Neutrophil (primary cell): ENCODE results near the gene VAMP8.

Experiments used
- H3K27ac ChIP-seq: fragments of 200-600 bp; sonication (generic); 2 replicates; pipeline ENCODE4 v1.5.1; 2016; ENCODE audit warnings: mild to moderate bottlenecking, moderate library complexity
- H3K27me3 ChIP-seq: fragments of 200-600 bp; sonication (generic); 2 replicates; pipeline ENCODE4 v1.6.0; 2016; ENCODE audit warnings: mild to moderate bottlenecking
- H3K36me3 ChIP-seq: fragments of 200-600 bp; sonication (generic); 2 replicates; pipeline ENCODE4 v1.5.1; 2017
- H3K4me1 ChIP-seq, 2 experiments: fragments of 200-600 bp in 1 of 2; sonication (generic) in 1 of 2; 1 replicate in 1 of 2; 2 replicates in 1 of 2; pipeline versions ENCODE4 v1.5.1 to v1.6.1; 2013 to 2016; ENCODE audit warnings: low read depth in 1 of 2, low read length in 1 of 2, mild to moderate bottlenecking in 1 of 2, moderate library complexity in 1 of 2; ENCODE audit not compliant: control insufficient read depth in 1 of 2, insufficient read depth in 1 of 2
- H3K4me3 ChIP-seq, 2 experiments: fragments of 200-600 bp in 1 of 2; sonication (generic) in 1 of 2; 1 replicate in 1 of 2; 2 replicates in 1 of 2; pipeline ENCODE4 v1.5.1; 2013 to 2016; ENCODE audit warnings: low read depth in 1 of 2, low read length in 1 of 2, mild to moderate bottlenecking in 1 of 2, moderate library complexity in 1 of 2
- H3K9me3 ChIP-seq: fragments of 200-600 bp; sonication (generic); 2 replicates; pipeline ENCODE4 v1.5.1; 2016
- CTCF ChIP-seq: fragments of 200-600 bp; sonication (generic); IDR thresholded peaks from 2 replicates; pipeline ENCODE4 v1.5.1; 2016; ENCODE audit warnings: antibody characterized with exemption

The VAMP8 gene

GRCh38 chr2:85604568-85605339 is 27.4 kb downstream of the VAMP8 start:
- TF ChIP-seq CTCF, result no peak
- H3K27ac ChIP-seq, result peak overlapping the region; percentile 33
- H3K4me3 ChIP-seq, result no peak overlapping the region
- peaks cover 40% of the 10 kb centered on the region for H3K36me3 ChIP-seq
- peaks cover 14% of the 10 kb centered on the region for H3K27me3 ChIP-seq
- peaks cover 66 to 72% of the 10 kb centered on the region in 2 experiments for H3K4me1 ChIP-seq
- H3K9me3 ChIP-seq, result no peaks in the 10 kb centered on the region

- Histone ChIP-seq H3K9me3 (no peaks in the 10 kb centered on the region), H3K27ac (peak overlapping the region; percentile 33), H3K4me3 (no peak overlapping the region), H3K4me1 (peaks cover 74 to 80% of the 10 kb centered on the region in 2 experiments), H3K27me3 (peaks cover 14% of the 10 kb centered on the region), H3K36me3 (peaks cover 38% of the 10 kb centered on the region)
- no peak for TF ChIP-seq CTCF
Observed at GRCh38 chr2:85605406-85606115, 28.2 kb downstream of the VAMP8 start.

- H3K27me3 ChIP-seq, result peaks cover 14% of the 10 kb centered on the region
- no peak overlapping the region for H3K4me3 ChIP-seq
- peaks cover 38% of the 10 kb centered on the region for H3K36me3 ChIP-seq
- no peak overlapping the region for H3K27ac ChIP-seq
- H3K4me1 ChIP-seq, result peaks cover 78 to 83% of the 10 kb centered on the region in 2 experiments
- no peak for TF ChIP-seq CTCF
- H3K9me3 ChIP-seq, result no peaks in the 10 kb centered on the region
Observed at GRCh38 chr2:85606116-85606455, 28.7 kb downstream of the VAMP8 start.

- no peak for TF ChIP-seq CTCF
- Histone ChIP-seq H3K9me3 (no peaks in the 10 kb centered on the region), H3K27me3 (peaks cover 8% of the 10 kb centered on the region), H3K27ac (peak overlapping the region; percentile 48), H3K4me3 (no peak overlapping the region), H3K36me3 (peaks cover 38% of the 10 kb centered on the region), H3K4me1 (peaks cover 78 to 85% of the 10 kb centered on the region in 2 experiments)
Observed at GRCh38 chr2:85607268-85608215, 30.2 kb downstream of the VAMP8 start.

GRCh38 chr2:85611217-85611704 is 33.9 kb downstream of the VAMP8 start:
- no peak for TF ChIP-seq CTCF
- no peaks in the 10 kb centered on the region for H3K9me3 ChIP-seq
- H3K27ac ChIP-seq, result peak overlapping the region; percentile 92
- peak overlapping the region; percentile 91 to 96 for H3K4me3 ChIP-seq
- peaks cover 61 to 65% of the 10 kb centered on the region in 2 experiments for H3K4me1 ChIP-seq
- peaks cover 28% of the 10 kb centered on the region for H3K36me3 ChIP-seq
- no peaks in the 10 kb centered on the region for H3K27me3 ChIP-seq
